GM21515 (cell line): ENCODE measurements around the gene JAK1.

Experiments
- ATAC-seq: cut with Tn5 transposase; IDR thresholded peaks from one replicate; pipeline ENCODE4 v1.9.1; 2021; ENCODE audit not compliant: unreplicated experiment

Gene JAK1

GRCh38 chr1:64893921-64894320 is 72.4 kb downstream of the JAK1 start:
- no peak for ATAC-seq

- no peak for ATAC-seq
Observed at GRCh38 chr1:64892576-64893573, 73.5 kb downstream of the JAK1 start.

GRCh38 chr1:64891448-64891825 is 74.9 kb downstream of the JAK1 start:
- no peak for ATAC-seq

- no peak for ATAC-seq
Observed at GRCh38 chr1:64890699-64891447, 75.5 kb downstream of the JAK1 start.

GRCh38 chr1:64887689-64888217 is 78.6 kb downstream of the JAK1 start:
- no peak for ATAC-seq

GRCh38 chr1:64886877-64887276 is 79.5 kb downstream of the JAK1 start:
- ATAC-seq: no peak

- no peak for ATAC-seq
Observed at GRCh38 chr1:64885648-64886047, 80.7 kb downstream of the JAK1 start.

- ATAC-seq: no peak
Observed at GRCh38 chr1:64884261-64885040, 81.9 kb downstream of the JAK1 start.

- ATAC-seq: peak; percentile 91
Observed at GRCh38 chr1:64882574-64883255, 83.6 kb downstream of the JAK1 start.

- no peak for ATAC-seq
Observed at GRCh38 chr1:64881281-64881680, 85.1 kb downstream of the JAK1 start.

- ATAC-seq: no peak
Observed at GRCh38 chr1:64880449-64880848, 85.9 kb downstream of the JAK1 start.

- no peak for ATAC-seq
Observed at GRCh38 chr1:64878931-64879611, 87.3 kb downstream of the JAK1 start.

- no peak for ATAC-seq
Observed at GRCh38 chr1:64878090-64878489, 88.3 kb downstream of the JAK1 start.

GRCh38 chr1:64877598-64877997 is 88.8 kb downstream of the JAK1 start:
- ATAC-seq: no peak

- ATAC-seq: no peak
Observed at GRCh38 chr1:64877151-64877550, 89.2 kb downstream of the JAK1 start.

- no peak for ATAC-seq
Observed at GRCh38 chr1:64875606-64876005, 90.7 kb downstream of the JAK1 start.

- no peak for ATAC-seq
Observed at GRCh38 chr1:64875101-64875500, 91.2 kb downstream of the JAK1 start.

GRCh38 chr1:64874666-64875065 is 91.7 kb downstream of the JAK1 start:
- ATAC-seq: no peak

- ATAC-seq: no peak
Observed at GRCh38 chr1:64873576-64873975, 92.8 kb downstream of the JAK1 start.

- ATAC-seq: no peak
Observed at GRCh38 chr1:64872067-64872466, 94.3 kb downstream of the JAK1 start.
